Measurements from ENCODE around the gene SCAMP4.

Gene SCAMP4

DNA sequence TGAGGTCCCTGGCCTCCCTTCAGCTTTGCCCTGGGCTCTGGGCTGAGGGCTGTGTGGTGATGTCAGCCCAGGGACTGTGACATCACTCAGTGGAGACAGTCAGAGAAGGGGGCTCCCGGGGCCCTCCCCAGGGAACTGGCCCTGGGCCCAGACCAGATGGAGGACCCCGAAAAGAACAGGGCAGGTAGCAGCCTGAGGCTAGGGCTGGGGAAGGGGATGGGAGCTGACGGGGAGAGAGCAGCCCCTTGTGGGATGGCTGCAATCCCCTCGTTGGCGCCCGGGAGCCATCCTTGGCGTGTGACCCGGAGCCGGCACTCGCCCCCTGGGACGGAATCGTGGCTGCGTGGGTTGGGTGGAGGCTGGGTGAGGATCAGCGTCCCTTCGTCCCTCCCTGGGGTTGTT is 49.3 kb downstream of the SCAMP4 start:
- TF ChIP-seq Cebpa-rat (IDR thresholded peaks at IDR 0.05) = no peak
- peaks cover 89% of the 10 kb centered on the region for H3K4me1 ChIP-seq
- H4K20me1 ChIP-seq = peaks cover 90% of the 10 kb centered on the region
- H3K9me3 ChIP-seq = peaks cover 27% of the 10 kb centered on the region
- peak overlapping the region; percentile 67 for H3K4me2 ChIP-seq
- no peaks in the 10 kb centered on the region for H3K27me3 ChIP-seq
- peak overlapping the region; percentile 19; the same call in 1 of the 2 replicates for H3K27ac ChIP-seq
- no peak overlapping the region for H3K4me3 ChIP-seq
- 0 out of 2 replicates have a peak overlapping the region, but pooled peaks have one; percentile 8 for H3K9ac ChIP-seq
- H3K36me3 ChIP-seq = peaks cover 56% of the 10 kb centered on the region

GRCh38 chr19:1955171-1956121 is 50.2 kb downstream of the SCAMP4 start:
- Histone ChIP-seq H3K9ac (0 out of 2 replicates have a peak overlapping the region, but pooled peaks have one; percentile 8), H3K27ac (peak overlapping the region; percentile 19; the same call in 1 of the 2 replicates), H3K4me2 (peak overlapping the region; percentile 67), H3K4me3 (no peak overlapping the region), H3K27me3 (no peaks in the 10 kb centered on the region), H3K9me3 (peaks cover 18% of the 10 kb centered on the region), H3K36me3 (peaks cover 47% of the 10 kb centered on the region), H4K20me1 (peaks cover 94% of the 10 kb centered on the region), H3K4me1 (peaks cover 94% of the 10 kb centered on the region)
- no peak for TF ChIP-seq Cebpa-rat (IDR thresholded peaks at IDR 0.05)

DNA sequence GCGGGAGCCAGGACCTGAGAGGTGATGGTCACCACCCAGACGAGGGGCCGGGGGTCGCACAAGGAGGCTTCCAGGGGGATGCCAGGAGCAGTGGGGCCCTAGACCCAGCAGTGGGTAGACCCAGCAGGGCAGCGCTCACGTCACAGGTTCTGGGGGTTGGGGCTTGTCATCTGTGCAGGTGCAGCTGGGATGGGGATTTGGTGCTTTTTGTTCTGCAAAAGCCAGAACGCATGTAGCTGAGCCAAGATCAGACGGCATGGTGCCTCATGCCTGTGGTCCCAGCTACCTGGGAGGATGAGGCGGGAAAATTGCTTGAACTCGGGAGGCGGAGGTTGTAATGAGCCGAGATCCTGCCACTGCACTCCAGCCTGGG is 50.9 kb downstream of the SCAMP4 start:
- no peak overlapping the region for H3K4me3 ChIP-seq
- H3K4me1 ChIP-seq = peaks cover 94% of the 10 kb centered on the region
- TF ChIP-seq Cebpa-rat (IDR thresholded peaks at IDR 0.05) = no peak
- H3K9me3 ChIP-seq = peaks cover 12% of the 10 kb centered on the region
- H3K27ac ChIP-seq = no peak overlapping the region
- peaks cover 95% of the 10 kb centered on the region for H4K20me1 ChIP-seq
- H3K4me2 ChIP-seq = peak overlapping the region; percentile 67; the same call in 1 of the 2 replicates
- H3K27me3 ChIP-seq = no peaks in the 10 kb centered on the region
- H3K9ac ChIP-seq = no peak overlapping the region
- peaks cover 40% of the 10 kb centered on the region for H3K36me3 ChIP-seq

DNA sequence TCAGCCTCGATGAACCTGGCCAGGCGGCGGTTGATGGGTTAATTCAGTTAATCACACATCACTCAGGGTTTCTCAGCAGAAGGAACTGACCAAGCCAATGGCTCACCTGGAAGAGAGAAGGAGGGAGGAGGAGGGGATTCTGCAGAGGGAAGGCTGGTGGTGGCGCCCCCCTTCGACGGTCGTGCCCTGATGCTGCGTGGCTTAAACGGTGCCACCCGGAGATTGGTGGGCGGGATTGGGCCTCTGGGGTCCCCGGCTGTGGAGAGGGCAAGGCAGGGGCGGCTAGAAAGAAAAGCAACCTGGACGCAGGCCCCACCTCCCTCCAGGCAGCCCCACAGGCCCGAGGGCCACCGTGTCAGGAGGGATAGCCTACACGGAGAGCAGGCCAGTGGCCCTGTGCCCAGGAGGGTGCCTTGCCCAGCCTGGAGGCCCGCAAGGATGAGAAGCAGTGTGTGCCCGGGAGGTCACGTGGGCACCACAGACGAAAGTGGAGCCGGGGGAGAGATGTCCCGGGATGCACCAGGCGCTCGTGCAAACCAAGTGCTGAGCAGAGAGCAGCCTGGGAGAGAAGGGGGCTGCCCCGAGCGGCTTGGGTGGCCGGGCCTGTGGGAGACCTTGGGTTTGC is 51.8 kb downstream of the SCAMP4 start:
- Histone ChIP-seq H3K27me3 (no peaks in the 10 kb centered on the region), H3K36me3 (peaks cover 33% of the 10 kb centered on the region), H3K4me3 (no peak overlapping the region), H3K27ac (no peak overlapping the region), H3K4me1 (peaks cover 94% of the 10 kb centered on the region), H3K9me3 (peaks cover 3% of the 10 kb centered on the region), H3K9ac (no peak overlapping the region), H4K20me1 (peaks cover 95% of the 10 kb centered on the region), H3K4me2 (peak overlapping the region; percentile 40)
- TF ChIP-seq Cebpa-rat (IDR thresholded peaks at IDR 0.05) = no peak

GRCh38 chr19:1957562-1958248 is 52.5 kb downstream of the SCAMP4 start:
- Histone ChIP-seq H3K27me3 (no peaks in the 10 kb centered on the region), H3K27ac (no peak overlapping the region), H3K36me3 (peaks cover 33% of the 10 kb centered on the region), H3K4me3 (no peak overlapping the region), H4K20me1 (peaks cover 95% of the 10 kb centered on the region), H3K9me3 (no peaks in the 10 kb centered on the region; the same call in 1 of the 2 replicates), H3K9ac (no peak overlapping the region), H3K4me2 (peak overlapping the region; percentile 40), H3K4me1 (peaks cover 94% of the 10 kb centered on the region)
- no peak for TF ChIP-seq Cebpa-rat (IDR thresholded peaks at IDR 0.05)

- H3K4me1 ChIP-seq = peaks cover 87% of the 10 kb centered on the region
- peaks cover 37% of the 10 kb centered on the region for H3K36me3 ChIP-seq
- H3K4me3 ChIP-seq = peak overlapping the region; percentile 54
- peak overlapping the region; percentile 81 for H3K27ac ChIP-seq
- H3K27me3 ChIP-seq = no peaks in the 10 kb centered on the region
- H3K9ac ChIP-seq = peak overlapping the region; percentile 76
- no peak for TF ChIP-seq Cebpa-rat (IDR thresholded peaks at IDR 0.05)
- H3K4me2 ChIP-seq = peak overlapping the region; percentile 96
- no peaks in the 10 kb centered on the region for H3K9me3 ChIP-seq
- H4K20me1 ChIP-seq = peaks cover 93% of the 10 kb centered on the region
Observed at GRCh38 chr19:1959928-1960589, 54.9 kb downstream of the SCAMP4 start.

- no peak for TF ChIP-seq Cebpa-rat (IDR thresholded peaks at IDR 0.05)
Observed at GRCh38 chr19:1961000-1961883, 56.0 kb downstream of the SCAMP4 start.

DNA sequence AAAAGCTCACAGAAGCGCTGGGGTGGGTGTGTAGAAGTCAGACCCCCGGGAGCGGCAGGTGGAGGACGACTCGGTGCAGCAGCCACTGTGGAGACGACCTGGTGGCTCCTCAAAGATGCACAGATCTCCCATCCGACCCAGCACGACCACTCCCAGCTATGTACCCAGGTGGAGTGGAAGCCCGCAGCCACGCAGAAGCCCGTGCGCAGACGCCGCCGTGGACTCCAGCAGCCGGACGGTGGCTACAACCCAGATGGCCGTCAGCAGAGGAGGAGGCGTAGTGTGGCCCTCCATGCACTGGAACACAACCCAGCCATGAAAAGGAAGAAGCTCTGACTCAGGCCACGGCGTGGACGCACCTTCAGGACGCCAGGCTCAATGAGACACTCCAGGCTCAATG is 57.5 kb downstream of the SCAMP4 start:
- no peak for TF ChIP-seq Cebpa-rat (IDR thresholded peaks at IDR 0.05)
- H3K36me3 ChIP-seq = peaks cover 32% of the 10 kb centered on the region
- H3K27ac ChIP-seq = peak overlapping the region; percentile 81; the same call in 1 of the 2 replicates
- 0 out of 2 replicates have a peak overlapping the region, but pooled peaks have one; percentile 76 for H3K9ac ChIP-seq
- peak overlapping the region; percentile 96; the same call in 1 of the 2 replicates for H3K4me2 ChIP-seq
- no peaks in the 10 kb centered on the region for H3K9me3 ChIP-seq
- H3K27me3 ChIP-seq = no peaks in the 10 kb centered on the region
- H4K20me1 ChIP-seq = peaks cover 93% of the 10 kb centered on the region
- no peak overlapping the region for H3K4me3 ChIP-seq
- peaks cover 86% of the 10 kb centered on the region for H3K4me1 ChIP-seq

More at GRCh38 chr19:1961000-1961883, 56.0 kb downstream of the SCAMP4 start:
- H4K20me1 ChIP-seq = peaks cover 93% of the 10 kb centered on the region
- H3K4me2 ChIP-seq = peak overlapping the region; percentile 96
- H3K36me3 ChIP-seq = peaks cover 33% of the 10 kb centered on the region
- H3K4me3 ChIP-seq = peak overlapping the region; percentile 54
- H3K4me1 ChIP-seq = peaks cover 87% of the 10 kb centered on the region
- H3K9me3 ChIP-seq = no peaks in the 10 kb centered on the region
- peak overlapping the region; percentile 76 for H3K9ac ChIP-seq
- H3K27ac ChIP-seq = peak overlapping the region; percentile 81
- H3K27me3 ChIP-seq = no peaks in the 10 kb centered on the region
